Fibroblast of peridontal ligament (primary cell): ENCODE measurements around the gene PROM2.
"Not testable (repeated sequence)": the region's sequence is repeated elsewhere in the genome, so short reads cannot be mapped to it uniquely, and the experiment has no call there.

Source experiments
- DNase-seq: peaks from one replicate; pipeline ENCODE4 v3.0.0-alpha.2; 2010; ENCODE audit errors: extremely low read depth

PROM2 gene

DNA sequence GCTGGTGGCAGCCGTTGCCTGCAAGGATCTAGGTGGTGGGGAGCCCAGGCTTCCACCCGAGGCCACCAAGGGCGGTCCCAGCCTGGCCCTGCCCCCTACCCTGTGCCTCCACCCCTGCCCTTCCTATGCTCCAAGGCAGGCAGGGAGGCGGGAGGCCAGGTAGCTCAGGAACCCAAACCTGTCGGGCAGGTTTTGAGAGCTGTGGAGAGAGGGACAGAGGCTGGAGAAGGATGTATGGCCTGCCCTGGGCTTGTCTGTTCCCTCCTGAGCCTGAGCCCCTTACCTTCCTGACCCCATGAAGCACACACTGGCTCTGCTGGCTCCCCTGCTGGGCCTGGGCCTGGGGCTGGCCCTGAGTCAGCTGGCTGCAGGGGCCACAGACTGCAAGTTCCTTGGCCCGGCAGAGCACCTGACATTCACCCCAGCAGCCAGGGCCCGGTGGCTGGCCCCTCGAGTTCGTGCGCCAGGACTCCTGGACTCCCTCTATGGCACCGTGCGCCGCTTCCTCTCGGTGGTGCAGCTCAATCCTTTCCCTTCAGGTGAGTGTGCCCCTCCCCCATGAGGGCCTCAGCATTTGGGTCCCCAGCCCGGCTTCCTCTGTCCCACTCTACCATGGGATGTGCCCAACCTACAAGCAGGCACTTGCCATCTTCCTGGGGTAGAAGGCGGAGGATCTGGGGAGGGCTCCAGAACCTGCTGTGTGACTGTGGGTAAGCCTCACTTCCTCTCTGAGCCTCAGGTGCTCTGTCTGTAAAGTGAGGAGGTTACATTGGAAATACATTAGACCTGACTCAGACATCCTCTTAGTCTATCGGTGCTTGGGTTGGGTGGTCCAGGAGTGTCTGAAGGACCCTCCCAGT, at the start of gene PROM2:
PROM2 (plus strand) TSS at position 159 of the 860 bp plus-strand sequence; CDS start at position 296, 137 bp downstream.
- DNase-seq = no peak

GRCh38 chr2:95225658-95226057, 48.6 kb upstream of the PROM2 start:
- no peak for DNase-seq

DNA sequence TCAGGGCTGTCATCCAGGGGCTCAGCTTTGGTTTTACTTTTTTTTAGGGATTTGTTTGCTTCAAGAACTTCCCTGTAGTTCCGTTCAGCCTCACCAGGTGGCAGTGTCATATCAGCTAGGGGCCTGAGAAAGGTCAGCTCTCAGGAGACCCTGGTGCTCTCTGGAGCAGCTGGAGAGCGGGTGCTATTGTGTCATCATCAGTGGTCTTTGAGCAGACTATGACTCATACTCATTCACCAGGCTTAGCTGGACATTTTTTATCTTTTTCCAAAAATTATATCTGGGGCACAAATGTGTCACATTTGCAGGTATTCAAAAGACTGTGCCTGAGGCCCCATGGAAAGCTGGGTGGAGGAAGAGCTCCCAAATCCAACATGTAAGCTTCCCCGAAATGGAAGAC, 42.5 kb upstream of the PROM2 start:
- peak; percentile 48 for DNase-seq

DNA sequence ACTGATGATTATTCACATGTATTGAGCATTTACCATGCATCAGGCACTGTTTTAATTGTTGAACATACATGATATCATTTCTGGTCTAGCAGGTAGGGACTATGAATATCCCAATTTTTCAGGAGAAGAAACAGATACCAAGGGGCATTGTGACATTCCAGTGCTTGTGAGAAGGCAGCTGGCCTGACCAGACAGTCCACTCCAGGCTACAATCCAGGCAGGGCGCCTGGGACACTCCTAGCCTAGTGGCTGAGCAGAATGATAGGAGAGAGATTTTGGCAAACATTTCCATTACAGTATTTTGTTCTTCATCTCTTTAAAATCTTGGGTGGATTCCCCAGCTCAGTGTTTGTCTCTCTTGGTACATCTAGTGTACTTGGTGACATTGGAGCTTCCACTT, 42.0 kb upstream of the PROM2 start:
- DNase-seq = no peak

GRCh38 chr2:95234286-95234785, 39.9 kb upstream of the PROM2 start:
- DNase-seq = no peak

GRCh38 chr2:95234816-95235215, 39.4 kb upstream of the PROM2 start:
- no peak for DNase-seq

GRCh38 chr2:95238131-95238530, 36.1 kb upstream of the PROM2 start:
- DNase-seq = no peak

GRCh38 chr2:95240091-95240490, 34.2 kb upstream of the PROM2 start:
- no peak for DNase-seq

DNA sequence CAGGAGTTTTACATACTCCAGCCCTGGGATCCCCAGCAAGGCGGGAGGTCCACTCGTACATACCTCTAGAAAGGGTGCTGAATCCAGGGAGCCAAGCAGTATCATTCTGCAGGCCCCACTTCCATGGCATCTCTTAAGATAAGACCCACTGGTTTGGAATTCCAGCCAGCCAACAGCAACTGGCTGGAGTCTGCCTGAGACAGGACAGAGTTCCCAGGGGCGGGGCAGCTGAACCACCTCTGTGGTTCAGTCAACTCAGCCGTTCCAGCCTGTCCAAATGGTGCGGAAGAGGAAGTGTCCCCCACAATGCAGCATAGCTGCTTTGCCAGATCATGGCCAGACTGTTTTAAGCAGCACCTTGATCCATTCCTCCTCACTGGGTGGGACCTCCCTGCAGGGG, 33.7 kb upstream of the PROM2 start:
- no peak for DNase-seq

DNA sequence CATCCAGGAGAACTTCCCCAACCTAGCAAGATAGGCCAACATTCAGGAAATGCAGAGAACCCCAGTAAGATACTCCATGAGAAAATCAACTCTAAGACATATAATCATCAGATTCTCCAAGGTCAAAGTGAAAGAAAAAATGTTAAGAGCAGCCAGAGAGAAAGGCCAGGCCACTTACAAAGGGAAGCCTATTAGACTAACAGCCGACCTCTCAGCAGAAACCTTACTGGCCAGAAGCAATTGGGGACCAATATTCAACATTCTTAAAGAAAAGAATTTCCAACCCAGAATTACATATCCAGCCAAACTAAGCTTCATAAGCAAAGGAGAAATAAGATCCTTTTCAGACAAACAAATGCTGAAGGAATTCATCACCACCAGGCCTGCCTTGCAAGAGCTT, 32.2 kb upstream of the PROM2 start:
- not testable (repeated sequence) for DNase-seq

- peak; percentile 40 for DNase-seq
Measured at GRCh38 chr2:95258271-95258670, 16.0 kb upstream of the PROM2 start.

DNA sequence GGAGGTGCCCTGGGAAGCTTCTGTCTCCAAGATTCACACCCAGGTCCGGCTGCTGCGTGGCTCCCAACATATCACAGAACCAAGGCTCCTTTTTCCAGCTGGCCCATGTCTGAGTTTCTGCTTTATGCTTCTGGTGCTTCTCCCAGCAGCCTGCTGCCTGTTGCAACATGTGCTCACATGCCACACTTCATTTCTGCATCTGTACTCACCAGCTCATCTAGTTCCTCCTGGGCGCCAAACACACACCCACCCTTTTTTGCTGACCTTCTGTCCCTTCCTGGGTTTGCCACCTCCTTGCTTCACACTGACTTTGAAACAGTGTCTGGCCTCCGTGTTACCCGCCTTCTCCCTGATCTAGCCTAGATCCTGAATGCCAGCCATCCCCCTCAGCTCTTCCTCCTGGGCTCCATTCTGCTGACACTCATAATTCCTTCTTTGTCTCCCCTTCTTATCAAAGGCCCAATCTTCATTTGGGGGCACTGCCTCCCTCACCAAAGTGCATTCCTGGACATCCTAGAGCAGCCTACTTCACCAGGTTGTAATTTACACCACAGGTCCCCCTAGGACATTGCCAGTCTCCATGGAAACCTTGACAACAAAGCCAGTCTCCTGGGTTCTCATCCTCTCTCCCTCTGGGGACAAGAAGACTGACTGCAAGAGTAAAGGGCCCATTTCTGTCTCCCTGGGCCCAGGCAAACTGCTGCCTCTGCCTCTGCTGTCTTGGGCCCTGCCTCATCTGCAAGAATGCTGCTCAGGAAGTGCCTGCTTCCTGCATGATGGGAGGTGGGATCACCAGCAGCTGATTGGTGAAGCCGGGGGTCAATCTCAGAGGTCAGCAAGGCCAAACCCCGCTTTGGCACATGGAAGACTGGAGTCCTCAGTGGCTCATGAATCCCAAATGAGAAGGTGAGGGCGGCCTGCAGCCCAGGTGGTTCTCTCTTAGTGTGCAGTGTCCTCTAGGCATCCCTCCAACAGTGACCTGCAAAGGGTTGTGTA, 13.9 kb upstream of the PROM2 start:
- no peak for DNase-seq

GRCh38 chr2:95261602-95262001, 12.6 kb upstream of the PROM2 start:
- no peak for DNase-seq

DNA sequence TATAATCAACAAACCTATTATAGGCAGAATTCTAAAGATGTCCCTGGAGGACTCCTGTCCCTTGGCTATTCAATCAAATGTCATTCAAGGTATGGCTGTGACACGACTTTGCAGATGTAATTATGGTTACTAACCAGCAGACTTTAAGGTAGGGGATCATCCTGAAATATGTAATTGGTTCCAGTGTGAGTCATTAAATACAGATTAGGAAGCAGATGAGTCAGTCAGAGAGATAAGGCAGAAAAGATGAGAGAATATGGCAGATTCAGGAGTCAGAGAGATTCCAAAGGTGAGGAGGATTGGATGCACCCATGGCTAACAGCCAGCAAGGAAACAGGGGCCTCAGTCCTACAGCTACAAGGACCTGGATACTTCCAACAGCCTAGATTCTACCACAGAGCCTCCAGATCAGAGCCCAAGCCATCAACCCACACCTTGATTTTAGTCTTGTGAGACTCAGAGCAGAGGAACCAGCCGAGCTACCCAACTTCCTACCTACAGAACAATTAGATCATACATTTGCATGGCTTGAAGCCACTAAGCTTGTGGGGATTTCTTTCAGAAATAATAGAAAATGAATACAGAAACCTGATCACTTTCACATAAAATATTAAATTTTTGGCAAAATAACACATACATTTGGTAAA, 11.2 kb upstream of the PROM2 start:
- DNase-seq = no peak

DNA sequence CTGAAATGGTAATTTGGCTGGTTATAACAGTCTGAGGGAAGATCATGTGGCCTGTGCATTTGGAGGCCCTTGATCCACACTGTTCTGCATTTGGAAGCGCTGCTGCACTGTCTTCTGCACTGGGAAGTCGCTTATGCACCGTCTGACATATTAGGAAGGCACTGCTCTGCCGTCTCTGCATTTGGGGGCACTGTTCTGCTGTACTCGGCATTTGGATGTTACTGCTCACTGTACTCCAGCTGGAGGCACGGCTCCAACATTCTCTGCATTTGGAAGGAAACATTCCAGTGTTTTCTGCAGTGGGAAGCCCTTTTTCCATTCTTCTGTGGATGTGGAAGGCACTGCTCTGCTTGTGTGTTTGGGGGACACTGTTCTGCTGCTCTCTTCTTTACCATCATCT, 9.6 kb upstream of the PROM2 start:
- no peak for DNase-seq

DNA sequence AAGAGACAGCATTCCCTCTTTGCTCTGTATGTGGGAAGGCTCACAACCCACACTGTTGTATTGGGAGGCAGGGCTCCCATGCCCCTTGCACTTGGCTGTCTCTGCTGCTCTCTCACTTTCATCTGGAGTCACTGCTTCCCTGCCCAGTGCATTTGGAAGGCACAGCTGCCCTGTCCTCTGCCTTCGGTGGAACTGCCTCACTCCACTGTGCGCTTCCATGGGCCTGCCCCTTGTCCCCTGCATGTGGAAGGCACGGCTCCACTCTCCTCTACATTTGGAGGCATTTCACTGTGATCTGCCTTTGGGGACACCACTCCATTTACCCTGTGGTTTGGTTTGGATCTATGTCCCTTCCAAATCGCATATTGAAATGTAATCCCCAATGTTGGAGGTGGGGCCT, 9.1 kb upstream of the PROM2 start:
- DNase-seq = no peak

- DNase-seq = no peak
Measured at GRCh38 chr2:95266781-95267430, 7.3 kb upstream of the PROM2 start.

DNA sequence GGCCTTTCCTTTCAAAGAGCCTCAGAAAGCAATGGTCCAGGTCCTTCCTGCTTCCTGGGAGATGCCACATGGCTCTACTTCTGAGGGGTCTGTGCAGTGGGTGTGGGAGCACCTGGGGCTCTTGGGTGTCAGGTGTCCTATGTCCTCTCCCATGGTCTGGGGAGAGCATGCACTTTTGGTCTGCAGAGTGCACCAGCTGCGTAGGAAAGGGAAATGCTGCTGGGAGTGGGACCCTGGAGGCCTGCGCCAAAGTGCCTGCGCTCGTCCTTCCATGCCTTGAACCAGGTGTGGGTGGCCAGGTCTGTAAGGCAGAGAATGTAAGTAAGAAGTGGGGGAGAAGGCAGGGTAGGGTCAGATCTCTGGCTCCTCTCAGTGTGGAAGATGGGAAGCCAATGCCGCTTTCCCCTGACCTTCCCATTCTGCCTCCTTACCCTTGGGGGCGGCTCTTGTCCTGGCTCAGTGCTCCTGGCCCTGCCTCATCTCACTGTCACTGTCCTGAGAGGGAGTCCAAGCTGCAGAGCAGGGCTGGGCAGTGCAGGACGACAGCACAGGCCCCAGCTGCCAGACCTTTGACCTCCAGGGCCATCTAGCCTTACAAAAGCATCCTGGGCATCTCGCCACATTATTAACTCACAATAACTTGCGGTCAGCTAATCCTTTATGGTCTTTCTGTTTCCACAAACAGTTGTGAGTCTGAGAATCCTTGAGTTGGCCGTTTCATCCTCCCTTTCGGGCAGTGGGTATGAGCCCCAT, 6.6 kb upstream of the PROM2 start:
- DNase-seq = peak; percentile 12

DNA sequence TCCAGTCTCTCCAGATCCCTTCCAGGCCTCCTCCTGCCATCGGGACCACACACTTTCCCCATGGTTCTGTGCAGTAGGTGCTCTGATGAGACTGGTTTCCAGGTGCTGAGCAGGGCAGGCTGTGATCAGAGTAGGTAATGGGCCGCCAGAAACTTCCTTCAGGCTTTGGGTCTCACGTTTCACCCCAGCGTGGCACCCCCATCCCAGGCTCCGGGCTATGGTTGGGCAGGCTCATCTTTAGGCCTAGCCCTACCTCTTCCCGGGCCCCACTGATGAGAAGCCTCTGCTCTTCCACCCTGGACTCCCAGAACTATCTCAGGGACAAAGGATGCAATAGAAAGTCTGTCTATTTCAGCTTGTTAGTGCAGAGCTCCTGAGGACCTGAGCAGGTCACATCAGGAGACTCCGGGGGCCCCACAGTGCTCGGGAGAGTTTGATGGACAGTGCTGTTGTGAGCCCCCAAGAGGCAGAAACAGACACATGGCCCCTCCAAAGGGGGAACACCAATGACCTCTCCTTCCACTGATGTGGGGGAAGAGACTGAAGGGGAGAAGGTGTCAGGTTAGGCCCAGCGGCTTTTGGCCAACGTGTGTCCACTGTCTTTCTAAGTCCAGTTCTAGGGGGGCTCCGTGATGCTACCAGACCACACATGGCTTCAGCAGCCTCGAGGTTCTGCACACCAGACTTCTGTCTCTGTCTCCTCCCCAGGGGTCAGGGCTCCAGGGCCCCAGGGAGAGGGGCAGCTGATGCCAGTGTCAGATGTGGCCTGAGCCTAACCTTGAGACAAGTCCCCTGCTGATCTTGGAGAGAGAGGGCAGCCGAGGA, 5.8 kb upstream of the PROM2 start:
- DNase-seq = no peak
